PC-3 (cell line): ENCODE data around the gene CDH6. TPM values are rescaled to one million over a fixed set of nuclear protein-coding genes. Genes with fewer than 3 reads are reported as not detected.

Source experiments
- ATAC-seq: fragments of 200-7000 bp; cut with Tn5 transposase; 2 replicates; pipeline ENCODE4 v1.9.1; 2020; ENCODE audit warnings: mild to moderate bottlenecking, moderate library complexity
- BruUV-seq: library from RNA; stranded (reverse); fragments of 400-500 nt; replicated peaks from 2 replicates; lab custom pipeline; 2021; lab: Mats Ljungman, UMichigan
- CTCF ChIA-PET: fragments of 300-600 bp; sonication (Branson Sonifier 250); formaldehyde crosslinking; loops from one replicate; lab custom pipeline; 2022; ENCODE audit warnings: antibody characterized with exemption; lab: Charles Lee
- POLR2A ChIA-PET: fragments of 300-600 bp; sonication (Branson Sonifier 250); formaldehyde crosslinking; loops from one replicate; lab custom pipeline; 2022; ENCODE audit warnings: antibody characterized with exemption; ENCODE audit not compliant: unreplicated experiment; lab: Charles Lee
- DNase-seq: peaks from one replicate; pipeline ENCODE4 v3.0.0-alpha.2; 2015
- H2AFZ ChIP-seq: fragments of 300-600 bp; sonication (generic); 2 replicates; pipeline ENCODE4 v1.6.0; 2016; ENCODE audit warnings: antibody characterized with exemption, low read length
- H3F3A ChIP-seq: fragments of 300-600 bp; sonication (generic); one replicate; pipeline ENCODE4 v1.6.0; 2017; ENCODE audit warnings: antibody characterized with exemption, low read length, control low read depth, mild to moderate bottlenecking; ENCODE audit not compliant: unreplicated experiment
- H3K27ac ChIP-seq: fragments of 300-600 bp; sonication (generic); 2 replicates; pipeline ENCODE4 v1.5.1; 2016; ENCODE audit warnings: mild to moderate bottlenecking, low read length
- H3K27me3 ChIP-seq: fragments of 300-600 bp; sonication (generic); 2 replicates; pipeline ENCODE4 v1.6.1; 2016; ENCODE audit warnings: low read length, mixed read lengths
- H3K36me3 ChIP-seq: fragments of 300-600 bp; sonication (generic); 2 replicates; pipeline ENCODE4 v1.6.1; 2016; ENCODE audit warnings: low read depth, mixed run types, low read length, mixed read lengths
- H3K4me1 ChIP-seq: fragments of 300-600 bp; sonication (generic); 2 replicates; pipeline ENCODE4 v1.5.1; 2016; ENCODE audit warnings: low read length; ENCODE audit not compliant: insufficient read depth
- H3K4me2 ChIP-seq: fragments of 300-600 bp; sonication (generic); 2 replicates; pipeline ENCODE4 v1.6.0; 2016; ENCODE audit warnings: low read length
- H3K4me3 ChIP-seq: fragments of 300-600 bp; sonication (generic); 2 replicates; pipeline ENCODE4 v1.5.1; 2016; ENCODE audit warnings: mild to moderate bottlenecking, low read length, mixed read lengths
- H3K79me2 ChIP-seq: fragments of 300-600 bp; sonication (generic); 2 replicates; pipeline ENCODE4 v1.6.1; 2017; ENCODE audit warnings: low read length, mixed read lengths
- H3K9ac ChIP-seq: fragments of 300-600 bp; sonication (generic); 2 replicates; pipeline ENCODE4 v1.6.0; 2016; ENCODE audit warnings: mild to moderate bottlenecking, low read length
- H3K9me2 ChIP-seq: fragments of 300-600 bp; sonication (generic); replicated peaks from 2 replicates; pipeline ENCODE4 v1.6.1; 2016; ENCODE audit warnings: mixed run types, low read length, mixed read lengths
- H3K9me3 ChIP-seq: fragments of 300-600 bp; sonication (generic); 2 replicates; pipeline ENCODE4 v1.6.1; 2016; ENCODE audit warnings: low read length, mixed read lengths
- H4K20me1 ChIP-seq: fragments of 300-600 bp; sonication (generic); 2 replicates; pipeline ENCODE4 v1.6.1; 2016; ENCODE audit warnings: low read length, mixed read lengths
- CTCF ChIP-seq: fragments of 300-600 bp; sonication (generic); conservative IDR thresholded peaks from 2 replicates; pipeline ENCODE4 v1.5.1; 2017; ENCODE audit warnings: antibody characterized with exemption, low read depth, mild to moderate bottlenecking, low read length
- EZH2 ChIP-seq: fragments of 300-600 bp; sonication (generic); IDR thresholded peaks from one replicate; pipeline ENCODE4 v1.6.1; 2017; ENCODE audit warnings: antibody characterized with exemption, mild to moderate bottlenecking, low read length; ENCODE audit not compliant: unreplicated experiment
- EZH2phosphoT487 ChIP-seq: fragments of 300-600 bp; sonication (generic); IDR thresholded peaks from 2 replicates; pipeline ENCODE4 v1.6.1; 2018; ENCODE audit warnings: mild to moderate bottlenecking, antibody characterized with exemption, low read length, borderline replicate concordance
- intact Hi-C: fragments of 100-400 bp; cut with micrococcal nuclease; formaldehyde crosslinking; loops from 2 replicates; pipeline ENCODE4 v1.9.0; 2023
- total RNA-seq: library from RNA; depleted of rRNA; stranded (reverse); fragments of >200 nt; gene quantifications from 2 replicates; pipeline ENCODE4 v1.2.3, GENCODE V29; 2014

CDH6 gene
- total RNA-seq, 1 experiment from 2014 or later, result 1.9 TPM

DNA sequence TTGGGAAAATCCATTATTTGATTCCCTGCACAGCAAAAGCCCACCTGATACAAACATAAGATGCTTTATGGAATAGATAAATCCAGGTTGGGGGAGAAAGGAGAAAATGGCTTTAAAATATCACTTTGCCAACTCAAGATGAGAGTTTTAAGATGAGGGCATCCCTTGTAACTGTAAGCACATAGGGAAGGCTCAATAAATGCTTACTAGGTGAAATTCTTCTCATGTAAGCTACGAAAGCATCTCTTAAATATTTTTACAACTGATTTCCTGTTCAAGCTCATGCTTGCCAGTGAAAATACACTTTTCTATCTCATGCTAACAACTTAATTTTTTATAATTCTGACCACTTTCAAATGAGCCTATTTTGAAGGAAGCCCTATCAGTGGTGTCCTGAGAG is 11.5 kb downstream of the CDH6 start:
- Histone ChIP-seq H3K9ac (no peak overlapping the region), H3K9me2 (no peaks in the 10 kb centered on the region), H3K4me1 (no peaks in the 10 kb centered on the region), H3F3A (no peaks in the 10 kb centered on the region), H3K36me3 (no peaks in the 10 kb centered on the region), H3K27ac (no peak overlapping the region), H3K4me2 (no peak overlapping the region), H3K27me3 (peaks cover 20% of the 10 kb centered on the region), H4K20me1 (no peaks in the 10 kb centered on the region), H3K9me3 (no peaks in the 10 kb centered on the region), H2AFZ (no peak overlapping the region), H3K79me2 (no peaks in the 10 kb centered on the region), H3K4me3 (no peak overlapping the region)
- ChIA-PET POLR2A (no interaction called here), CTCF (no interaction called here)
- ATAC-seq, result no peak
- TF ChIP-seq EZH2, result no peak
- TF ChIP-seq EZH2phosphoT487, result no peak
- TF ChIP-seq CTCF, result no peak
- intact Hi-C loops, result no loop called here
- DNase-seq, result no peak
- BruUV-seq, result no TSS peak

DNA sequence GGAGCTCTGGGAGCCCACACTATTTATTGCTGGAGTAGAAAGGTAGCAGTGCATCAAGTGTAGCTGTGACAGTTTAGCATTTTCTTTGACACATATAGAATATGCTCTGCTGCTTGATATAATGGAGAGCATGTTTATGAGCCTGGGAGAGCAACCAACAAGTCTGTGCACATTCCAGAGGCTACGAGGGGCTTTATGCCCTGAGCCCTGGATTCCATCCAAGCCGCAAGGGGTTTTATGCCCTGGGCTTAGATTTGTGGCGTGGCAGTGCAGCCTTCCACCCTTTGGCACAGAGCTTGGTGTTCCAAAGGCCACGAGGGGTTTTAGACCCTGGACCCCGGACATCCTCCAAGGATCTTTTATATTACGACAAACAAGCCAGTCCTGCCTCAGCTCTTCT is 14.6 kb downstream of the CDH6 start:
- no peaks in the 10 kb centered on the region for H3K36me3 ChIP-seq
- intact Hi-C loops, result no loop called here
- no TSS peak for BruUV-seq
- H3K9ac ChIP-seq, result no peak overlapping the region
- ChIA-PET CTCF (no interaction called here), POLR2A (no interaction called here)
- no peak overlapping the region for H3K4me3 ChIP-seq
- H3K27ac ChIP-seq, result no peak overlapping the region
- no peak overlapping the region for H3K4me2 ChIP-seq
- TF ChIP-seq EZH2phosphoT487, result no peak
- no peak for TF ChIP-seq CTCF
- TF ChIP-seq EZH2, result no peak
- peaks cover 45% of the 10 kb centered on the region for H3K27me3 ChIP-seq
- DNase-seq, result no peak
- H3K79me2 ChIP-seq, result no peaks in the 10 kb centered on the region
- no peaks in the 10 kb centered on the region for H3K4me1 ChIP-seq
- H4K20me1 ChIP-seq, result no peaks in the 10 kb centered on the region
- H3K9me2 ChIP-seq, result no peaks in the 10 kb centered on the region
- no peak overlapping the region for H2AFZ ChIP-seq
- no peaks in the 10 kb centered on the region for H3K9me3 ChIP-seq
- ATAC-seq, result no peak
- H3F3A ChIP-seq, result no peaks in the 10 kb centered on the region

- CTCF ChIA-PET, result no interaction called here
- intact Hi-C loops, result no loop called here
- H3K36me3 ChIP-seq, result no peaks in the 10 kb centered on the region
- no peak overlapping the region for H3K9ac ChIP-seq
- H3K4me2 ChIP-seq, result no peak overlapping the region
- POLR2A ChIA-PET, result no interaction called here
- no peaks in the 10 kb centered on the region for H3K4me1 ChIP-seq
- H4K20me1 ChIP-seq, result no peaks in the 10 kb centered on the region
- BruUV-seq, result no TSS peak
- ATAC-seq (no peak), DNase-seq (no peak)
- H3K27ac ChIP-seq, result no peak overlapping the region
- no peaks in the 10 kb centered on the region for H3K79me2 ChIP-seq
- no peak for TF ChIP-seq EZH2
- no peak for TF ChIP-seq EZH2phosphoT487
- TF ChIP-seq CTCF, result no peak
- no peaks in the 10 kb centered on the region for H3K9me2 ChIP-seq
- H3F3A ChIP-seq, result no peaks in the 10 kb centered on the region
- no peaks in the 10 kb centered on the region for H3K9me3 ChIP-seq
- no peak overlapping the region for H2AFZ ChIP-seq
- H3K4me3 ChIP-seq, result no peak overlapping the region
- peaks cover 58% of the 10 kb centered on the region for H3K27me3 ChIP-seq
Measured at GRCh38 chr5:31209334-31209733, 15.8 kb downstream of the CDH6 start.
